Osteoblast (primary cell): ENCODE data around the gene CD99L2. TPM values are rescaled to one million over a fixed set of nuclear protein-coding genes. Genes with fewer than 3 reads are reported as not detected.
A peak's percentile ranks its signal among the peaks of the same experiment; 100 is the strongest.

Experiments
- DNase-seq: peaks from one replicate; pipeline ENCODE4 v3.0.0; 2011; ENCODE audit warnings: low spot score, mixed read lengths; ENCODE audit not compliant: insufficient read length; ENCODE audit errors: missing footprints
- H2AFZ ChIP-seq: 2 replicates; pipeline ENCODE4 v1.6.0; 2011; ENCODE audit warnings: mild to moderate bottlenecking, low read length
- H3K27ac ChIP-seq: 2 replicates; pipeline ENCODE4 v1.5.1; 2011; ENCODE audit warnings: mild to moderate bottlenecking, low read depth, low read length, moderate library complexity
- H3K27me3 ChIP-seq: 2 replicates; pipeline ENCODE4 v1.6.0; 2012; ENCODE audit warnings: mild to moderate bottlenecking, control low read depth, inconsistent platforms, low read length, moderate library complexity; ENCODE audit not compliant: insufficient read depth
- H3K36me3 ChIP-seq: 2 replicates; pipeline ENCODE4 v1.5.1; 2011; ENCODE audit warnings: mild to moderate bottlenecking, low read length, control low read depth, moderate library complexity; ENCODE audit not compliant: insufficient read depth
- H3K4me1 ChIP-seq: 2 replicates; pipeline ENCODE4 v1.5.1; 2011; ENCODE audit warnings: mild to moderate bottlenecking, low read length, control low read depth, moderate library complexity; ENCODE audit not compliant: insufficient read depth
- H3K4me2 ChIP-seq: 2 replicates; pipeline ENCODE4 v1.6.0; 2011; ENCODE audit warnings: mild to moderate bottlenecking, low read length; ENCODE audit not compliant: insufficient read depth
- H3K4me3 ChIP-seq: fragments of 200-600 bp; sonication (generic); 3 replicates; pipeline ENCODE4 v1.5.1; 2012; ENCODE audit warnings: mild to moderate bottlenecking, low read length, inconsistent platforms; ENCODE audit not compliant: insufficient read depth
- H3K79me2 ChIP-seq: 2 replicates; pipeline ENCODE4 v1.6.0; 2012; ENCODE audit warnings: mild to moderate bottlenecking, low read length, control low read depth, inconsistent platforms; ENCODE audit not compliant: insufficient read depth
- H3K9me3 ChIP-seq: 2 replicates; pipeline ENCODE4 v1.5.1; 2011; ENCODE audit warnings: low read depth, low read length, control low read depth
- H4K20me1 ChIP-seq: 2 replicates; pipeline ENCODE4 v1.6.0; 2012; ENCODE audit warnings: mild to moderate bottlenecking, low read length, control low read depth; ENCODE audit not compliant: insufficient read depth
- total RNA-seq: library from RNA; depleted of rRNA; stranded (reverse); fragments of >200 nt; gene quantifications from 2 replicates; pipeline ENCODE4 v1.2.3, GENCODE V29; 2012
- TF ChIP-seq, protein P1 (sequence below): IDR thresholded peaks from 2 replicates; pipeline ENCODE4 v1.5.1; 2011; ENCODE audit warnings: mild to moderate bottlenecking, low read depth, low read length, moderate library complexity; ENCODE audit errors: extremely low read depth

Gene CD99L2
- total RNA-seq, 1 donor = 85.0 TPM

DNA sequence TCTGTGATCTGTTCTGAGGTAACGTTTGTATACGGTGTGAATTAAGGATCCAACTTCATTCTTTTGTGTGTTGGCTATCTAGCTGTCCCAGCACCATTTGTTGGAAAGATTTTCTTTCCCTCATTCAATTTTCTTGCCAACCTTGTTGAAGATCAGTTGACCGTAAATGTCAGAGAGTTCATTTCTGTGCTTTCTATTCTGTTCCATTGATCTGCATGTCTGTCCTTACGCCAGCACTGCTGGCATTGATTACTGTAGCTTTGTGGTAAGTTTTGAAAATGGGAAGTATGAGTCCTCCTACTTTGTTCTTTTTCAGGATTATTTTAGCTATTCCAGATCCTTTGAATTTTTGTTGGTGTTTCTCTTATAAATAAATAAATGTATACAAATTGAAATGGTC, 144.5 kb downstream of the CD99L2 start:
- no peak for DNase-seq
- Histone ChIP-seq H3K4me3 (no peak overlapping the region), H3K4me2 (no peak overlapping the region), H3K36me3 (peaks cover 9% of the 10 kb centered on the region), H3K27ac (no peak overlapping the region), H3K4me1 (no peaks in the 10 kb centered on the region), H3K9me3 (no peaks in the 10 kb centered on the region), H3K79me2 (no peaks in the 10 kb centered on the region), H4K20me1 (no peaks in the 10 kb centered on the region), H3K27me3 (no peaks in the 10 kb centered on the region), H2AFZ (no peak overlapping the region)
- TF ChIP-seq, protein P1, sequence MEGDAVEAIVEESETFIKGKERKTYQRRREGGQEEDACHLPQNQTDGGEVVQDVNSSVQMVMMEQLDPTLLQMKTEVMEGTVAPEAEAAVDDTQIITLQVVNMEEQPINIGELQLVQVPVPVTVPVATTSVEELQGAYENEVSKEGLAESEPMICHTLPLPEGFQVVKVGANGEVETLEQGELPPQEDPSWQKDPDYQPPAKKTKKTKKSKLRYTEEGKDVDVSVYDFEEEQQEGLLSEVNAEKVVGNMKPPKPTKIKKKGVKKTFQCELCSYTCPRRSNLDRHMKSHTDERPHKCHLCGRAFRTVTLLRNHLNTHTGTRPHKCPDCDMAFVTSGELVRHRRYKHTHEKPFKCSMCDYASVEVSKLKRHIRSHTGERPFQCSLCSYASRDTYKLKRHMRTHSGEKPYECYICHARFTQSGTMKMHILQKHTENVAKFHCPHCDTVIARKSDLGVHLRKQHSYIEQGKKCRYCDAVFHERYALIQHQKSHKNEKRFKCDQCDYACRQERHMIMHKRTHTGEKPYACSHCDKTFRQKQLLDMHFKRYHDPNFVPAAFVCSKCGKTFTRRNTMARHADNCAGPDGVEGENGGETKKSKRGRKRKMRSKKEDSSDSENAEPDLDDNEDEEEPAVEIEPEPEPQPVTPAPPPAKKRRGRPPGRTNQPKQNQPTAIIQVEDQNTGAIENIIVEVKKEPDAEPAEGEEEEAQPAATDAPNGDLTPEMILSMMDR = no peak

DNA sequence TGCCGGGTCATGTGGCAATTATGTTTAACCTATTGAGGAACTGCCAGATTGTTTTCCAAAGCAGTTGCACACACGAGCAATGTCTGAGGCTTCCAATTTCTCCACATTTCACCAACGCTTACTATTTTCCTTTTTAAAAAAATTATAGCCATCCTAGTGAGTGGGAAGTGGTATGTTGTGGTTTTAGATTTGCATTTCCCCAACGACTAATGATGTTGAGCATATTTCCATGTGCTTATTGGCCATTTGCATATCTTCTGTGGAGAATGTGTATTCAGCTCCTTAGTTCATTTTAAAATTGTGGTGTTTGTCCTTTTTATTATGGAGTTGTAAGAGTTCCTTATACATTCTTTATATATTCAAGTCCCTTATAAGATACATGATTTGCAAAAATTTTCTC, 145.1 kb downstream of the CD99L2 start:
- Histone ChIP-seq H3K79me2 (no peaks in the 10 kb centered on the region), H4K20me1 (no peaks in the 10 kb centered on the region), H3K4me2 (no peak overlapping the region), H3K36me3 (peaks cover 9% of the 10 kb centered on the region), H3K27ac (no peak overlapping the region), H3K27me3 (no peaks in the 10 kb centered on the region), H3K9me3 (no peaks in the 10 kb centered on the region), H3K4me3 (no peak overlapping the region), H2AFZ (no peak overlapping the region), H3K4me1 (no peaks in the 10 kb centered on the region)
- DNase-seq = no peak
- TF ChIP-seq, protein P1 = no peak

DNA sequence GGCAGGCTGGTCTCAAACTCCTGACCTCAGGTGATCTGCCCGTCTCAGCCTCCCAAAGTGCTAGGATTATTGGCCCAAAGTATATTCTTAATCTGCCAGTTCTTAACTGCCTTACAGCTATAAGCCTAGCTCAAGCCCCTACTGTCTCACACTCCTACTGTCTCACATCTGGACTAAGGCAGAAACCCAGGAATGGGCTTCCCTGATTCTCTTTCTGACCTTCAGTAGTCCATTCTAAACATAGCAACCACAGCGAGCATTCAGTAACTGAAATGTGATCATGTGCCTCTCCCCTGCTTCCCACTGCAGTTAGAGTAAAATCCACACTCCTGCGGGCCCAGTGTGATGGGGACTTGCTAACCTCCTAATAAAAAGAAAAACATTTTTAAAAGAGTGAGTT, 146.3 kb downstream of the CD99L2 start:
- peaks cover 9% of the 10 kb centered on the region for H3K36me3 ChIP-seq
- no peak overlapping the region for H2AFZ ChIP-seq
- DNase-seq = peak; percentile 56
- H3K4me1 ChIP-seq = no peaks in the 10 kb centered on the region
- no peaks in the 10 kb centered on the region for H3K9me3 ChIP-seq
- H3K4me2 ChIP-seq = no peak overlapping the region
- no peaks in the 10 kb centered on the region for H3K27me3 ChIP-seq
- no peaks in the 10 kb centered on the region for H3K79me2 ChIP-seq
- H3K4me3 ChIP-seq = no peak overlapping the region
- no peaks in the 10 kb centered on the region for H4K20me1 ChIP-seq
- H3K27ac ChIP-seq = no peak overlapping the region
- TF ChIP-seq, protein P1 = no peak

DNA sequence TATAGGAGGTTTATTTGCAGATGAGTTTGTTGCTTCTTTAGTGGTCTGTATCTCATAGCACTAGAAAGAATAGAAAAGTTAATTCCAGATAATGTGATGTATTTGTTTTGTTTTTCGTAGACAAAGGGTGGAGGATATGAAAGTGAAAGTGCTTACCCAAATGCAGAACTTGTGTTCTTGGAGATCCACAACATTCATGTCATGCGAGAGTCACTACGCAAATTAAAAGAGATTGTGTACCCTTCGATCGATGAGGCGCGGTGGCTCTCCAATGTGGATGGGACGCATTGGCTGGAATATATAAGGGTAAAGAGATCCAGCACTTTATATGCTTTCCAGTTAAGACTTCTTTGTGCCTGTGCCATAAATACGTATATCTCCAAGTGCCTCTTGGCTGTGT, 162.0 kb downstream of the CD99L2 start:
- Histone ChIP-seq H4K20me1 (no peaks in the 10 kb centered on the region), H3K4me3 (no peak overlapping the region), H3K4me2 (no peak overlapping the region), H3K79me2 (no peaks in the 10 kb centered on the region), H3K4me1 (peaks cover 8% of the 10 kb centered on the region), H3K9me3 (no peaks in the 10 kb centered on the region), H3K27ac (no peak overlapping the region), H3K27me3 (no peaks in the 10 kb centered on the region), H2AFZ (no peak overlapping the region), H3K36me3 (peaks cover 23% of the 10 kb centered on the region)
- TF ChIP-seq, protein P1 = no peak
- no peak for DNase-seq
